ENCODE measurements around the gene ADAMTSL5. TPM values are rescaled to one million over a fixed set of nuclear protein-coding genes. Genes with fewer than 3 reads are reported as not detected.

The ADAMTSL5 gene
- total and polyA plus RNA-seq, 2 of the 8 experiments (the other 6 are each of a cell fraction or from before 2014, with no cell fraction given): 0.82 to 0.99 TPM

DNA sequence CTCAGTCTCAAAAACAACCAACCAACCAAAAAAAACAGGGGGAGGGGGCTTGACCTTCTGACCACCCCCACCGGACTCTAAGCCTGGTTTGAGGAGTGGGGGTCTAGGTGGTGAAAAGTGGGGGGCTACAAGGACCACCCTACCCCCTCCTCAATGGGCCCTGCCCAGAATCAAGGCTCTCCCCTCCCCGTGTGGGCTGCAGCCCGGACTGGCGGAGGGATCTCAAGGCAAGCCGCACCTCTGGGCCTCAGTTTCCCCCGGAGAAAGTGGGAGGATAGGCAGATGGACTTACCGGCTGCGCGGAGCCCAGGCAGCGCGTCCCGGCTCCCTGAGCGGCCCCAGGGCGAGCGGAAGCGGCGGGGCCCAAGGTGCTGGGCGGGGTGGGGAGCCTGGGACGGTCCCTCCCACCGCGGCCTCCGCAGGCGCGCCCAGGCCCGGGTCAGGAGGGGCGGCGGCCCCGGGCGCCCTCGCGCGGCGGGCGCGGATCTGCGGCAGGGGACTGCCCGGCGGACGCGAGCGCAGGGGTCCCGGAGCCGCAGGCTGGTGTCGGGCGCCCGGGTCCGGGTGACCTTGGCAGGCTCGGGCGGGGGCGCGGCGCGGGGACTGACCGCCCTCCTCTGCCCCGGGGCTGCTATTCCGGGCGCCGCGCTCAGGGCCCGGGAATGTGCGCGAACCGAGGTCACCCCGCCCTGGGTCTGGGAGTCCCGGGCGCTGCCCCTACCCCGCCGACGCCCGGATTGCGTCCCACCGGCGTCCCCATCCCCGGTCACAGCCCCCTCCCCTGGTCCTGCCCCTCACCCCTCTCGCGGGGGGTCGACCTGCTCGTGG is at the start of gene ADAMTSL5 (continued):
- TF ChIP-seq, protein P1, sequence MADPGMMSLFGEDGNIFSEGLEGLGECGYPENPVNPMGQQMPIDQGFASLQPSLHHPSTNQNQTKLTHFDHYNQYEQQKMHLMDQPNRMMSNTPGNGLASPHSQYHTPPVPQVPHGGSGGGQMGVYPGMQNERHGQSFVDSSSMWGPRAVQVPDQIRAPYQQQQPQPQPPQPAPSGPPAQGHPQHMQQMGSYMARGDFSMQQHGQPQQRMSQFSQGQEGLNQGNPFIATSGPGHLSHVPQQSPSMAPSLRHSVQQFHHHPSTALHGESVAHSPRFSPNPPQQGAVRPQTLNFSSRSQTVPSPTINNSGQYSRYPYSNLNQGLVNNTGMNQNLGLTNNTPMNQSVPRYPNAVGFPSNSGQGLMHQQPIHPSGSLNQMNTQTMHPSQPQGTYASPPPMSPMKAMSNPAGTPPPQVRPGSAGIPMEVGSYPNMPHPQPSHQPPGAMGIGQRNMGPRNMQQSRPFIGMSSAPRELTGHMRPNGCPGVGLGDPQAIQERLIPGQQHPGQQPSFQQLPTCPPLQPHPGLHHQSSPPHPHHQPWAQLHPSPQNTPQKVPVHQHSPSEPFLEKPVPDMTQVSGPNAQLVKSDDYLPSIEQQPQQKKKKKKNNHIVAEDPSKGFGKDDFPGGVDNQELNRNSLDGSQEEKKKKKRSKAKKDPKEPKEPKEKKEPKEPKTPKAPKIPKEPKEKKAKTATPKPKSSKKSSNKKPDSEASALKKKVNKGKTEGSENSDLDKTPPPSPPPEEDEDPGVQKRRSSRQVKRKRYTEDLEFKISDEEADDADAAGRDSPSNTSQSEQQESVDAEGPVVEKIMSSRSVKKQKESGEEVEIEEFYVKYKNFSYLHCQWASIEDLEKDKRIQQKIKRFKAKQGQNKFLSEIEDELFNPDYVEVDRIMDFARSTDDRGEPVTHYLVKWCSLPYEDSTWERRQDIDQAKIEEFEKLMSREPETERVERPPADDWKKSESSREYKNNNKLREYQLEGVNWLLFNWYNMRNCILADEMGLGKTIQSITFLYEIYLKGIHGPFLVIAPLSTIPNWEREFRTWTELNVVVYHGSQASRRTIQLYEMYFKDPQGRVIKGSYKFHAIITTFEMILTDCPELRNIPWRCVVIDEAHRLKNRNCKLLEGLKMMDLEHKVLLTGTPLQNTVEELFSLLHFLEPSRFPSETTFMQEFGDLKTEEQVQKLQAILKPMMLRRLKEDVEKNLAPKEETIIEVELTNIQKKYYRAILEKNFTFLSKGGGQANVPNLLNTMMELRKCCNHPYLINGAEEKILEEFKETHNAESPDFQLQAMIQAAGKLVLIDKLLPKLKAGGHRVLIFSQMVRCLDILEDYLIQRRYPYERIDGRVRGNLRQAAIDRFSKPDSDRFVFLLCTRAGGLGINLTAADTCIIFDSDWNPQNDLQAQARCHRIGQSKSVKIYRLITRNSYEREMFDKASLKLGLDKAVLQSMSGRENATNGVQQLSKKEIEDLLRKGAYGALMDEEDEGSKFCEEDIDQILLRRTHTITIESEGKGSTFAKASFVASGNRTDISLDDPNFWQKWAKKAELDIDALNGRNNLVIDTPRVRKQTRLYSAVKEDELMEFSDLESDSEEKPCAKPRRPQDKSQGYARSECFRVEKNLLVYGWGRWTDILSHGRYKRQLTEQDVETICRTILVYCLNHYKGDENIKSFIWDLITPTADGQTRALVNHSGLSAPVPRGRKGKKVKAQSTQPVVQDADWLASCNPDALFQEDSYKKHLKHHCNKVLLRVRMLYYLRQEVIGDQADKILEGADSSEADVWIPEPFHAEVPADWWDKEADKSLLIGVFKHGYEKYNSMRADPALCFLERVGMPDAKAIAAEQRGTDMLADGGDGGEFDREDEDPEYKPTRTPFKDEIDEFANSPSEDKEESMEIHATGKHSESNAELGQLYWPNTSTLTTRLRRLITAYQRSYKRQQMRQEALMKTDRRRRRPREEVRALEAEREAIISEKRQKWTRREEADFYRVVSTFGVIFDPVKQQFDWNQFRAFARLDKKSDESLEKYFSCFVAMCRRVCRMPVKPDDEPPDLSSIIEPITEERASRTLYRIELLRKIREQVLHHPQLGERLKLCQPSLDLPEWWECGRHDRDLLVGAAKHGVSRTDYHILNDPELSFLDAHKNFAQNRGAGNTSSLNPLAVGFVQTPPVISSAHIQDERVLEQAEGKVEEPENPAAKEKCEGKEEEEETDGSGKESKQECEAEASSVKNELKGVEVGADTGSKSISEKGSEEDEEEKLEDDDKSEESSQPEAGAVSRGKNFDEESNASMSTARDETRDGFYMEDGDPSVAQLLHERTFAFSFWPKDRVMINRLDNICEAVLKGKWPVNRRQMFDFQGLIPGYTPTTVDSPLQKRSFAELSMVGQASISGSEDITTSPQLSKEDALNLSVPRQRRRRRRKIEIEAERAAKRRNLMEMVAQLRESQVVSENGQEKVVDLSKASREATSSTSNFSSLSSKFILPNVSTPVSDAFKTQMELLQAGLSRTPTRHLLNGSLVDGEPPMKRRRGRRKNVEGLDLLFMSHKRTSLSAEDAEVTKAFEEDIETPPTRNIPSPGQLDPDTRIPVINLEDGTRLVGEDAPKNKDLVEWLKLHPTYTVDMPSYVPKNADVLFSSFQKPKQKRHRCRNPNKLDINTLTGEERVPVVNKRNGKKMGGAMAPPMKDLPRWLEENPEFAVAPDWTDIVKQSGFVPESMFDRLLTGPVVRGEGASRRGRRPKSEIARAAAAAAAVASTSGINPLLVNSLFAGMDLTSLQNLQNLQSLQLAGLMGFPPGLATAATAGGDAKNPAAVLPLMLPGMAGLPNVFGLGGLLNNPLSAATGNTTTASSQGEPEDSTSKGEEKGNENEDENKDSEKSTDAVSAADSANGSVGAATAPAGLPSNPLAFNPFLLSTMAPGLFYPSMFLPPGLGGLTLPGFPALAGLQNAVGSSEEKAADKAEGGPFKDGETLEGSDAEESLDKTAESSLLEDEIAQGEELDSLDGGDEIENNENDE (IDR thresholded peaks at IDR 0.05; ENCODE audit: insufficient replicate concordance, low read length): no peak
- TF ChIP-seq, protein P2, sequence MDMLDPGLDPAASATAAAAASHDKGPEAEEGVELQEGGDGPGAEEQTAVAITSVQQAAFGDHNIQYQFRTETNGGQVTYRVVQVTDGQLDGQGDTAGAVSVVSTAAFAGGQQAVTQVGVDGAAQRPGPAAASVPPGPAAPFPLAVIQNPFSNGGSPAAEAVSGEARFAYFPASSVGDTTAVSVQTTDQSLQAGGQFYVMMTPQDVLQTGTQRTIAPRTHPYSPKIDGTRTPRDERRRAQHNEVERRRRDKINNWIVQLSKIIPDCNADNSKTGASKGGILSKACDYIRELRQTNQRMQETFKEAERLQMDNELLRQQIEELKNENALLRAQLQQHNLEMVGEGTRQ (IDR thresholded peaks at IDR 0.05; ENCODE audit: low read length): no peak
- no peak for TF ChIP-seq BCL11A (IDR thresholded peaks at IDR 0.05; ENCODE audit: low read depth in 2 of 2, low read length in 2 of 2)
- TF ChIP-seq NANOG (IDR thresholded peaks at IDR 0.05; ENCODE audit: insufficient read depth, low read depth, low read length, poor library complexity, severe bottlenecking): no peak
